Measurements from ENCODE around the gene STARD9. TPM values are rescaled to one million over a fixed set of nuclear protein-coding genes. Genes with fewer than 3 reads are reported as not detected.

The STARD9 gene
- total and polyA plus RNA-seq, 9 of the 15 experiments (the other 6 are each of a cell fraction or from before 2014, with no cell fraction given): 0.45 to 6.0 (median 3.6) TPM

DNA sequence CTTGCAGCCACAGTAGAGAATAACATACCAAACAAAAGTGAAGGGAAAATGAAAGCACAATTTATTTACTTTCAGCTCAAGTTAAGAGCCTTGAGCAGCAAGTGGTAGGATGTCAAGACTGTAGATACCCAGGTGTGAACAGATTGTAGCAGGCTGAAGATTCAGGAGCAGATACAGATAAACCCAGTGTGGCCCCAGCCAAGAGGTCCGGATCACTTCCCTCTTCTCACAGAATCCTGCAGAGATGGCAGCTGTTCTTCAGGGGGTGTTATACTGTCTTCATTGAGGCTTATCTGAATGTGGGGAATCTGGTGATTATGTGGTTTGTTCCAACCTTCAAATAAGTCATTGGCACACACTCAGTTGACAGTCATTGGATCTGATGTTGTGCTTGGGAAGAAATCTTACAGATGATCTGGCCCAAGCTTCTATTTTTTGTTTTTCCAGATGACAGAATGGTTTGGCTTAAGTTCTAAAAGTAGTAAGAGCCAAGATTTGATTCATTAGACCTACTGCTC is 2.2 kb downstream of the STARD9 start:
- H3K4me1 ChIP-seq (replicated peaks in 1 of 2; ENCODE audit: control insufficient read depth in 2 of 2, insufficient read depth in 2 of 2, low read length in 2 of 2): peaks cover 22 to 39% of the 10 kb centered on the region in 2 experiments; a peak in 4 of 5 replicates
- ATAC-seq (no peak), DNase-seq (ENCODE audit: extremely low read depth in 1 of 4, low spot score in 3 of 4) (no peak), FAIRE-seq (no peak)
- POLR2A ChIA-PET: no interaction called here
- no peaks in the 10 kb centered on the region for H3K36me3 ChIP-seq (ENCODE audit: control insufficient read depth, insufficient read depth, low read length)
- no peak overlapping the region for H2AFZ ChIP-seq (ENCODE audit: low read depth, low read length)
- intact Hi-C loops (cut with micrococcal nuclease) (no loop called here), in situ Hi-C loops (cut with MboI) (no loop called here)
- H3K27me3 ChIP-seq (ENCODE audit: control insufficient read depth in 2 of 2, insufficient read depth in 2 of 2, low read length in 2 of 2): no peaks in the 10 kb centered on the region
- H3K27ac ChIP-seq (ENCODE audit: extremely low read depth, low read depth, low read length): no peak overlapping the region
- H4K20me1 ChIP-seq (replicated peaks; ENCODE audit: control insufficient read depth, insufficient read depth, low read length): 0 out of 2 replicates have a peak, but pooled peaks cover 3% of the 10 kb centered on the region
- H3K9me1 ChIP-seq (ENCODE audit: control insufficient read depth, insufficient read depth, low read length): no peaks in the 10 kb centered on the region
- H3K9ac ChIP-seq (ENCODE audit: insufficient read depth in 1 of 2, low read depth in 2 of 2, low read length in 2 of 2): no peak overlapping the region
- no peak overlapping the region for H3K4me2 ChIP-seq (ENCODE audit: insufficient read depth, low read length)
- H3K4me3 ChIP-seq: no peak overlapping the region
- peaks cover 17% of the 10 kb centered on the region; the same call in 2 of the 3 replicates for H3K79me2 ChIP-seq (ENCODE audit: control insufficient read depth, insufficient read depth, low read length)
- H3K9me3 ChIP-seq (replicated peaks; ENCODE audit: control insufficient read depth, insufficient read depth, low read depth, low read length): no peaks in the 10 kb centered on the region
- no TSS peak for BruUV-seq (replicated peaks)
- CTCF ChIA-PET (ENCODE audit: low intra/inter-chr PET ratio): no interaction called here
- WGBS (ENCODE audit: insufficient coverage, low coverage, missing lambda C conversion rate): 36% methylated on average over 1 of the region's 1 CpG
- no peak for TF ChIP-seq THRAP3 (IDR thresholded peaks at IDR 0.05; ENCODE audit: borderline replicate concordance)
- TF ChIP-seq ZNF444 (CRISPR knock-in tag; IDR thresholded peaks at IDR 0.05): no peak
- no peak for TF ChIP-seq BACH1 (tag; IDR thresholded peaks at IDR 0.05)
- TF ChIP-seq SRSF1 (IDR thresholded peaks at IDR 0.05; ENCODE audit: low read depth, low read length): no peak
- no peak for TF ChIP-seq ZNF75A (CRISPR knock-in tag; IDR thresholded peaks at IDR 0.05)
- no peak for TF ChIP-seq FOXJ2 (tag; IDR thresholded peaks at IDR 0.05)
- no peak for TF ChIP-seq ZNF274 (IDR thresholded peaks at IDR 0.05; ENCODE audit: borderline replicate concordance, low read depth, low read length)
- TF ChIP-seq HCFC1 (IDR thresholded peaks at IDR 0.05; ENCODE audit: low read depth, low read length): no peak
- TF ChIP-seq, protein P1, sequence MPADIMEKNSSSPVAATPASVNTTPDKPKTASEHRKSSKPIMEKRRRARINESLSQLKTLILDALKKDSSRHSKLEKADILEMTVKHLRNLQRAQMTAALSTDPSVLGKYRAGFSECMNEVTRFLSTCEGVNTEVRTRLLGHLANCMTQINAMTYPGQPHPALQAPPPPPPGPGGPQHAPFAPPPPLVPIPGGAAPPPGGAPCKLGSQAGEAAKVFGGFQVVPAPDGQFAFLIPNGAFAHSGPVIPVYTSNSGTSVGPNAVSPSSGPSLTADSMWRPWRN (IDR thresholded peaks at IDR 0.05; ENCODE audit: low read depth): no peak
- no peak for TF ChIP-seq RB1 (IDR thresholded peaks at IDR 0.05; ENCODE audit: low read depth)
- 0 out of 4 replicates have a peak, but pooled peaks of 1 of the 2 experiments have one; percentile 10 for TF ChIP-seq KDM1A (IDR thresholded peaks at IDR 0.05)
- no peak for TF ChIP-seq FOXA3 (CRISPR knock-in tag; conservative IDR thresholded peaks at IDR 0.05 in 1 of 2, IDR thresholded peaks at IDR 0.05 in 1 of 2)
- no peak for TF ChIP-seq MCM2 (IDR thresholded peaks at IDR 0.05; ENCODE audit: low read depth)
- no peak for TF ChIP-seq JUND (IDR thresholded peaks at IDR 0.05; ENCODE audit: borderline replicate concordance, low read depth, low read length)
- no peak for TF ChIP-seq JUND (tag; IDR thresholded peaks at IDR 0.05; ENCODE audit: borderline replicate concordance, low read depth, low read length)
- TF ChIP-seq CBFA2T3 (IDR thresholded peaks at IDR 0.05): peak; percentile 39; the same call in 1 of the 2 replicates
- TF ChIP-seq PTRF (tag; IDR thresholded peaks at IDR 0.05): no peak
- no peak for TF ChIP-seq HSF4 (CRISPR knock-in tag; IDR thresholded peaks at IDR 0.05; ENCODE audit: borderline replicate concordance)
- TF ChIP-seq HNRNPLL (IDR thresholded peaks at IDR 0.05; ENCODE audit: low read depth, low read length, poor library complexity, severe bottlenecking): no peak
- TF ChIP-seq RHOXF2B (CRISPR knock-in tag; conservative IDR thresholded peaks at IDR 0.05): no peak
- TF ChIP-seq ZNF239 (CRISPR knock-in tag; IDR thresholded peaks at IDR 0.05): no peak
- no peak for TF ChIP-seq ZNF785 (CRISPR knock-in tag; IDR thresholded peaks at IDR 0.05)
- TF ChIP-seq CXXC5 (CRISPR knock-in tag; IDR thresholded peaks at IDR 0.05): no peak
- TF ChIP-seq KDM2B (CRISPR knock-in tag; IDR thresholded peaks at IDR 0.05): no peak
- TF ChIP-seq CTBP1 (IDR thresholded peaks at IDR 0.05; ENCODE audit: borderline replicate concordance): peak; percentile 51; the same call in 1 of the 2 replicates
- TF ChIP-seq ZNF780A (CRISPR knock-in tag; IDR thresholded peaks at IDR 0.05): no peak
